Kidney epithelial cell (primary cell): ENCODE results near the gene RBM17. TPM values are rescaled to one million over a fixed set of nuclear protein-coding genes. Genes with fewer than 3 reads are reported as not detected.

Experiments used
- DNase-seq: peaks from one replicate; pipeline ENCODE4 v3.0.0-alpha.2; 2010; ENCODE audit warnings: low read depth
- H3K27me3 ChIP-seq: 2 replicates; pipeline ENCODE4 v1.6.0; 2011; ENCODE audit warnings: low read length; ENCODE audit not compliant: control insufficient read depth, insufficient read depth
- H3K36me3 ChIP-seq: 2 replicates; pipeline ENCODE4 v1.5.1; 2011; ENCODE audit warnings: low read length; ENCODE audit not compliant: control insufficient read depth, insufficient read depth
- H3K4me3 ChIP-seq: 2 replicates; pipeline ENCODE4 v1.5.1; 2011; ENCODE audit warnings: low read depth, mild to moderate bottlenecking, control low read depth, low read length
- total RNA-seq: library from RNA; depleted of rRNA; stranded (reverse); fragments of >200 nt; gene quantifications from 2 replicates; pipeline ENCODE4 v1.2.3, GENCODE V29; 2015
- TF ChIP-seq, protein P1 (sequence below): IDR thresholded peaks from 2 replicates; pipeline ENCODE4 v1.5.1; 2011; ENCODE audit warnings: mild to moderate bottlenecking, moderate library complexity, low read length, control low read depth, inconsistent platforms; ENCODE audit not compliant: insufficient read depth, poor library complexity, severe bottlenecking

Gene RBM17
- total RNA-seq, 1 donor from 2014 or later = 37.8 TPM

DNA sequence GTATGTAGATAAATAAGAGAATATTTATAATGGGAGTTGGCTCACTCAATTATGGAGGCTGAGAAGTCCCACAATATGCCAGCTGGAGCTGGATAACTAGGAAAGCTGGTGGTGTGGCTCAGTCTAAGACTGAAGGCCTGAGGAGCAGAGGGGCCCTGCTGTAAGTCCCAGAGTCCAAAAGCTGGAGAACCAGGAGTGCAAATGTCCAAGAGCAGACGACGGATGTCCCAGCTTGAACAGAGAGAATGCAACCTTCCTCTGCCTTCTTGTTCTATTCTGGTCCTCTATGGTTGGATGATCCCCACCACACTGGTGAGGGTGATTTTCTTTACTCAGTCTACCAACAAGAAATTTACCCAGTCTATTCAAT, 39.8 kb upstream of the RBM17 start:
- no peak for DNase-seq
- TF ChIP-seq, protein P1, sequence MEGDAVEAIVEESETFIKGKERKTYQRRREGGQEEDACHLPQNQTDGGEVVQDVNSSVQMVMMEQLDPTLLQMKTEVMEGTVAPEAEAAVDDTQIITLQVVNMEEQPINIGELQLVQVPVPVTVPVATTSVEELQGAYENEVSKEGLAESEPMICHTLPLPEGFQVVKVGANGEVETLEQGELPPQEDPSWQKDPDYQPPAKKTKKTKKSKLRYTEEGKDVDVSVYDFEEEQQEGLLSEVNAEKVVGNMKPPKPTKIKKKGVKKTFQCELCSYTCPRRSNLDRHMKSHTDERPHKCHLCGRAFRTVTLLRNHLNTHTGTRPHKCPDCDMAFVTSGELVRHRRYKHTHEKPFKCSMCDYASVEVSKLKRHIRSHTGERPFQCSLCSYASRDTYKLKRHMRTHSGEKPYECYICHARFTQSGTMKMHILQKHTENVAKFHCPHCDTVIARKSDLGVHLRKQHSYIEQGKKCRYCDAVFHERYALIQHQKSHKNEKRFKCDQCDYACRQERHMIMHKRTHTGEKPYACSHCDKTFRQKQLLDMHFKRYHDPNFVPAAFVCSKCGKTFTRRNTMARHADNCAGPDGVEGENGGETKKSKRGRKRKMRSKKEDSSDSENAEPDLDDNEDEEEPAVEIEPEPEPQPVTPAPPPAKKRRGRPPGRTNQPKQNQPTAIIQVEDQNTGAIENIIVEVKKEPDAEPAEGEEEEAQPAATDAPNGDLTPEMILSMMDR = no peak
- Histone ChIP-seq H3K4me3 (no peak overlapping the region), H3K36me3 (no peaks in the 10 kb centered on the region), H3K27me3 (peaks cover 22% of the 10 kb centered on the region)

DNA sequence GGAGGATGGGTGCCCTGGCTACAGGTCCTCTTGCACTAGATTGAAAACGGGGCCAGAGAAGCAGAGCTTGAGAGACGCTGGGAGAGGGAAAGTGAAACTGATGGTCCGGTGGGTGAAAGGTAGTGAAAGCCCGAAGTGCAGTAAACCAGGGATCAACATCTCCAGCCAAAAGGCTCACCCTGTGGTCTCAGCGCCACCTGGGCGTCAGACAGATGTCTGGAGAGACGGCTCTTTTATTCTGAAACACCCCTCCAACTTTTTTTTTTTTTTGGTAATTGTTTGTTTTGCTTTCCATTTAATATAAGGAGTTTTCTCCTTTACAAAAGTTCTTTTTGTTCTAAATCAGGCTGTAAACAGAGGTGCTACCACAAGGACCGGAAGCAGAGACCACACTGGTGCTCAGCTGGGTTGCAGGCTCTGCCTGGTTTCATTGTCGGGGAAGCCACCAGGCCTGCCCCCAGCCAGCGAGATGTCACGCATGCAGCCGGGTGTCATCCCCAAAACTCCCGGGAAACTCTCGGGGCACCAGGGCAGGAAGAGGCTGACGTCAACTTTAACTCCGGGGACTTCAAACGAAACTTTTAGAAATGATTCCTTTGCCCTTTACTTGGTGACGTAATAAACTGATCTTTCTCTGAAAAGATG, 37.9 kb upstream of the RBM17 start:
- no peak overlapping the region for H3K4me3 ChIP-seq
- H3K27me3 ChIP-seq = peaks cover 15% of the 10 kb centered on the region
- no peak for DNase-seq
- TF ChIP-seq, protein P1 = peak; percentile 9
- H3K36me3 ChIP-seq = no peaks in the 10 kb centered on the region

DNA sequence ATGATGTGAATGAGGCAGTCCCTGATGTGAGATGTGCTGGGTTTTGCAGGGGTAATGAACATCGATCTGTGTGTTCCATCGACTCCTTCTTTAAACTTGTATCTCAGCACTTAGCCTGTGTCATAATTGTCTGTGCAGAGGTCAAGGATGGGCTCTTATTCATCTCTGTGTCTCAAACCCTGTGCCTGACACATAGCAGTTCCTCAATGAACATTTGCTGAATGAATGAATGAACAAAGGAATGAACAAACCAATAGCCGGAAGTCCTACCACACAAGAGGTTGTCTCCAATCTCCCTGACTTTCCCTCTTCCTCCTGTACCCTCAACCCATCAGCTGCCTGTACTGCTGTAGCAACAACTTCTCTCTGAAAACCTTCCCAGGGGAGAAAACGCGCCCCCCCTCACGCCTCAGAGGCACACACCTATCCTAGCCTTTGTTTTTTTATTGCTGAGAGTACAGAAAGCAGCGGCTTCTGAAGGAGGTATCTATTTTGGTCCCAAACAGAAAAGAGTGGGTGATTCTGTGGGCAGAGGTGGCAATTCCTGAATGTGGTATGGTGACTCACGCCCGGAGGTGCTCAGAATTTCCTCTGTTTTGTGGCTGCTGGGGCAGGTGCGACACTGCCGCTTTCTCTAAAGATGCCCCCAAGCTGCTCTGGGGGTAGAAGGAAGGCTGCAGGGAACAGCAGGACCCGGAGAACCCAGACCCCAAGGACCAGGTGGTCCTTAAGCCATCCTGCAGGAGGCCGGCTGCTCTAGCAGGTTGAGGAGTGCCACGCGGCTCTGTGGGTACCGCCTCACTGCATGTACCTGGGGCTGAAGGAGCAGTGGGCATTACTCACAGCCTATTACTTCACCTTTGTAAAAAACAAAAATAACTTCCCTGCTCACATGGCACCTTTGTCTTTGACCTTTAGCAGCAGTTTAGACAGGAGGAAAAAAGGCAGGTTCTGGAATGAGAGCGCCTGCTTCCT, 36.3 kb upstream of the RBM17 start:
- no peak overlapping the region for H3K4me3 ChIP-seq
- DNase-seq = no peak
- peaks cover 4% of the 10 kb centered on the region for H3K27me3 ChIP-seq
- H3K36me3 ChIP-seq = no peaks in the 10 kb centered on the region
- TF ChIP-seq, protein P1 = no peak

DNA sequence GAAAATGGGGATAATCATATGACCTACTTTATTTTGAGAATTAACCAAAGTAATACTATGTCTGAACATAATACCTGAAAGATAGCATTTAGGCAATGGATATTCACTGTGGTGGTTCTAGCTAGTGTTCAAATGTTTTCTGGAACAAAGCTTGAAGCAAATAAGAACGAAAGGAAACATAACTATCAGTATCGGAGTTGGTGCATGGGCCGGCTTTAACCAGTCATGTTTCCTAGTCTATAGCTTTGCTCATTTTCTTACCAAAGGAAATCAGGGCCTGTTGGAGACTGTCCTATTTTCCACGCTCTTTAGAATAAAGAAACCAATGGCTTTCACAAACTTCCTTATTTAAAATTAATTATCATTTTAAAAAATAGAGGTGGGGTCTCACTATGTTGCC, 35.5 kb upstream of the RBM17 start:
- TF ChIP-seq, protein P1 = no peak
- no peak for DNase-seq
- H3K36me3 ChIP-seq = no peaks in the 10 kb centered on the region

DNA sequence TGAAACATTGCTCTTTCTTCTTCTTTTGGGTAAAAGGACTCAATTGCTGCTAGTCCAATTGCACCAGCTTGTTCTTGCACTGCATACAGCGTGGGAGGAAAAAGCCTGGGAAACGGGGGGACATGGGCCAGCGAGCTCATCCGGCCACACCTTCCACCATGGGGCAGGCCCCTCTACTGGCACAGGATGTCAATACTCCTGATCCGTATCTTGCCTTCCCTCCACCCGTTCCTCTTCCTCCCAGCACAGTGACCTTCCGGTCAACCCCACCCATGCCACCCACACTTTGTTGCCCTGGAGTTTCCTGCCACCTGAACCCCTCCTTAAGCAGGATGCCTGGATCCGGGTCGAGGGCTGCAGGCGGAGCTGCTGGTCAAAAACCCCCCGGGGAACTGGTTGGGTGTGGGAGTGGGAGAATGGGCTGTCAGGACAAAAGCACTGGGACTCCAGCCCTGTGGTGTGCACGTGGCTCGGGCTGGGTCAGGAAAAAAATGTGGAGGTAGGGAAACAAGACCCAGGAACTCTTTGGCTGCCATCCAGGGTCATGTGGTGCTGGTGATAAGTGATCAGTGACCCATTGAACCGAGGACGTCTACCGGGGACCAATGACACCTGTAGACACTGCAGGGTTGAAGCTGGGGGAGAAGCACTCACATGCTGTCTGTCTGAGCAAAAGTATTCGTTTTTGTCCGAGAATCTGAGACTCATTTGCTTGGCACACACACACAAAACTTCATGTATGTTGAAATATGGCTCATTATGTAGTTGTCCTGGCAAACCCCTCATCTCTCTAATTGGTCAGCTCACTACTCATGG, 34.8 kb upstream of the RBM17 start:
- Histone ChIP-seq H3K36me3 (no peaks in the 10 kb centered on the region), H3K4me3 (no peak overlapping the region), H3K27me3 (peaks cover 5% of the 10 kb centered on the region)
- no peak for DNase-seq
- TF ChIP-seq, protein P1 = no peak

More for the DNA sequence above, 35.5 kb upstream of the RBM17 start:
- Histone ChIP-seq H3K27me3 (peaks cover 4% of the 10 kb centered on the region), H3K4me3 (no peak overlapping the region)
